HUES64 (cell line): Measurements from ENCODE around the gene RERG.

Experiments used
- H3K27ac ChIP-seq: 2 replicates; pipeline ENCODE4 v1.7.0; 2013; ENCODE audit warnings: low read depth, low read length, inconsistent platforms
- H3K27me3 ChIP-seq: 2 replicates; pipeline ENCODE4 v1.6.1; 2013; ENCODE audit warnings: mild to moderate bottlenecking, low read length; ENCODE audit not compliant: insufficient read depth
- H3K36me3 ChIP-seq: 2 replicates; pipeline ENCODE4 v1.6.1; 2013; ENCODE audit warnings: mild to moderate bottlenecking, low read length; ENCODE audit not compliant: insufficient read depth
- H3K4me1 ChIP-seq: 2 replicates; pipeline ENCODE4 v1.6.1; 2013; ENCODE audit warnings: mild to moderate bottlenecking, low read length, moderate library complexity; ENCODE audit not compliant: insufficient read depth
- H3K4me3 ChIP-seq: 2 replicates; pipeline ENCODE4 v1.5.1; 2013; ENCODE audit warnings: mild to moderate bottlenecking, low read length, moderate library complexity
- H3K9ac ChIP-seq: 2 replicates; pipeline ENCODE4 v1.6.1; 2013; ENCODE audit warnings: mild to moderate bottlenecking, low read depth, low read length
- H3K9me3 ChIP-seq: 2 replicates; pipeline ENCODE4 v1.6.1; 2013; ENCODE audit warnings: low read depth, low read length; ENCODE audit not compliant: insufficient read depth
- WGBS: fragments of 150-250, 120-280 bp; methylation state at CpG from one replicate; pipeline ENCODE4 v1.1.7; 2013; ENCODE audit warnings: missing lambda C conversion rate; 5-methylcytosine and 5-hydroxymethylcytosine counted together

Gene RERG

DNA sequence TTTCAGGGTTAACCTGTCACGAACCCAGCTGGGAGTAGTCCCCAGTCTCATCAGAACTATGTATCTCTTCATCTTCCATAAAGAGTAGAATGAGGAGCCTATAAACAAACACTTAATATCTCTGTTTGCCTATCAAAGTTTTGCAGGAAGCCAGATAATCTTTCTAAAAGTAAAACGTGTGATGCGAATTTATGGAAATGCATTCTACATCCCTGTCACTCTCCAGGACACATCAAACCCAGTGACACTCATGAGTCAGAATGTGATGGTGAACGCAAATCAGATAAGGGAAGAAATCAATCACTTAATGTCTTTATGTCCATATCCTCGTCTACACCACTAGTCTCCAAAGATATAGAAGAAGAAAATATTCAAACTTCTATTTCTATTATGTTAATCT lies 37.4 kb downstream of the RERG start:
- Histone ChIP-seq H3K36me3 (no peaks in the 10 kb centered on the region), H3K4me3 (no peak overlapping the region), H3K27me3 (no peaks in the 10 kb centered on the region), H3K9me3 (no peaks in the 10 kb centered on the region), H3K27ac (no peak overlapping the region), H3K9ac (no peak overlapping the region), H3K4me1 (no peaks in the 10 kb centered on the region)
- 90% methylated on average over 4 of the region's 5 CpGs for WGBS

DNA sequence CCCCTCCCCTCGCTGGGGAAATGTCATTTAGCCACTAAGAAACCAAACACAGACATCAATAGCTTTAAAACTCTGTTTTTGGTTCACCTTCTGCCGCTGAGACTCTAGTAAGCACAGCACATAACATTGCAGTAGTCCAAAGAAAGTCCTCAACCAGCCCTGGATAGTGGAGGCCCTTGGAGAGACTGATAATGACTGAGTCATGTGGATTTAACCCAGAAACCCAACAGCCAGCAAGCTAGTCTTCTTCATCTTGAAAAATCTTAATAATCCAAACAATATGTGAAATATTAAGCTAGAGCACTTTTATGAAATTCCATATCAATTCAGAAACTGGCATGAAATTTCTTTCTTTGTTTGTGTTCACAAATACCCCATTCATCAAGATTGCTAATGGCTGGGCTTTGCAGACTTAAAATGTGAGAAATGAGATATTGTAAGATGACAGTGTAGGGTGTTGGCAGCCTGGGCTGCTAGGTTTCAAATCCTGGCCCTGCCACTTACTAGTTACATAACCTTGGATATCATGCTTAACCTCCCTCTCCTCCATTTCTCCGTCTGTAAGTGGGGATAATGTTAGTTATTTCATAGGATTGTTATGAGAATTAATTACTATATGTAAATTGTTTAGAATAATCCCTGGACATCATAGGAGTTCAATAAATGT lies 40.1 kb downstream of the RERG start:
- Histone ChIP-seq H3K27ac (no peak overlapping the region), H3K4me1 (no peaks in the 10 kb centered on the region), H3K36me3 (no peaks in the 10 kb centered on the region), H3K4me3 (no peak overlapping the region), H3K9me3 (no peaks in the 10 kb centered on the region), H3K9ac (no peak overlapping the region), H3K27me3 (no peaks in the 10 kb centered on the region)
- 88% methylated on average over 2 of the region's 3 CpGs for WGBS

GRCh38 chr12:15180325-15180724 lies 40.9 kb downstream of the RERG start:
- H3K4me1 ChIP-seq = peaks cover 6% of the 10 kb centered on the region
- 94% methylated on average over 2 of the region's 2 CpGs for WGBS
- no peaks in the 10 kb centered on the region for H3K36me3 ChIP-seq
- H3K27ac ChIP-seq = no peak overlapping the region
- H3K9me3 ChIP-seq = no peaks in the 10 kb centered on the region
- no peak overlapping the region for H3K4me3 ChIP-seq
- H3K9ac ChIP-seq = no peak overlapping the region
- H3K27me3 ChIP-seq = no peaks in the 10 kb centered on the region

DNA sequence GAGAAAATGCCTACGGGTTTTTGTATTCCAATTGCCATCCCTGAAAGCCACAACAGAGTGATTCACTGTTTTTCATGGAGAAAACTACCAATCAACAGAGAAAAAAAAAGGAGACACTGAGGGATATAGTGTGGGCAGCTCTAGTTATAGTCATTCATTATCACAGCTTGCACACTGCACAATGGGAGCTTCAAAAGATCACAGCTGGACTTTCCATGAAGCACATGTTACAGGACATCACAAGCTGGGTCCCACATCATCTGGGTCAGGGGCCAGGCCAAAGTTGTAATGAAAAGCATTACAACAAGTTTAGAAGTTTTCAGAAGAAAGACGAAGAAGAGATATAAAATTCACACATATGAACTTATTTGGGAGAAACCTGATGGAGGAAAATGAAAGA lies 41.5 kb downstream of the RERG start:
- H3K9me3 ChIP-seq = no peaks in the 10 kb centered on the region
- no peak overlapping the region for H3K4me3 ChIP-seq
- H3K36me3 ChIP-seq = no peaks in the 10 kb centered on the region
- no peak overlapping the region for H3K27ac ChIP-seq
- peaks cover 7% of the 10 kb centered on the region for H3K4me1 ChIP-seq
- no peaks in the 10 kb centered on the region for H3K27me3 ChIP-seq
- no peak overlapping the region for H3K9ac ChIP-seq
- WGBS = 100% methylated on average over 1 of the region's 2 CpGs

DNA sequence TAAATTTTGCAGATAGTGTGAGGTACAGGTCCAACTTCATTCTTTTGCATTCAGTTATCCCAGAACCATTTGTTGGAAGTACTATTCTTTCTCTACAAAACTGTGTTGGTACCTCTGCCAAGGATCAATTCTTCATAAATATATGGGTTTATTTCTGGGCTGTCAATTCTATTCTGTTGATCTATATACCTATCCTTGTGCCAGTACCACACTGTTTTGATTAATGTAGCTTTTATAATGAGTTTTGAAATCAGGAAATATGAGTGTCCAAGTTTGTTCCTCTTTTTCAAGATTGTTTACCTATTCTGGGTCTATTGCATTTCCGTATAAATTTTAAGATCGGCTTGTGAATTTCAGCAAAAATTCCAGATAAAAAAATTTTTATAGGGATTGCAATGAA lies 48.1 kb downstream of the RERG start:
- WGBS = 86% methylated on average over 1 of the region's 2 CpGs
- Histone ChIP-seq H3K36me3 (no peaks in the 10 kb centered on the region), H3K9ac (no peak overlapping the region), H3K4me3 (no peak overlapping the region), H3K4me1 (peaks cover 7% of the 10 kb centered on the region), H3K9me3 (no peaks in the 10 kb centered on the region), H3K27ac (no peak overlapping the region), H3K27me3 (no peaks in the 10 kb centered on the region)

GRCh38 chr12:15172060-15172822 lies 49.0 kb downstream of the RERG start:
- no peak overlapping the region for H3K9ac ChIP-seq
- 86% methylated on average over 2 of the region's 3 CpGs for WGBS
- no peak overlapping the region for H3K27ac ChIP-seq
- H3K4me3 ChIP-seq = no peak overlapping the region
- peaks cover 7% of the 10 kb centered on the region for H3K4me1 ChIP-seq
- H3K36me3 ChIP-seq = no peaks in the 10 kb centered on the region
- no peaks in the 10 kb centered on the region for H3K27me3 ChIP-seq
- no peaks in the 10 kb centered on the region for H3K9me3 ChIP-seq

GRCh38 chr12:15171012-15171655 lies 50.1 kb downstream of the RERG start:
- Histone ChIP-seq H3K27ac (no peak overlapping the region), H3K36me3 (no peaks in the 10 kb centered on the region), H3K9ac (no peak overlapping the region), H3K4me3 (no peak overlapping the region), H3K4me1 (peaks cover 7% of the 10 kb centered on the region), H3K27me3 (no peaks in the 10 kb centered on the region), H3K9me3 (no peaks in the 10 kb centered on the region)
- 94% methylated on average over 5 of the region's 6 CpGs for WGBS

DNA sequence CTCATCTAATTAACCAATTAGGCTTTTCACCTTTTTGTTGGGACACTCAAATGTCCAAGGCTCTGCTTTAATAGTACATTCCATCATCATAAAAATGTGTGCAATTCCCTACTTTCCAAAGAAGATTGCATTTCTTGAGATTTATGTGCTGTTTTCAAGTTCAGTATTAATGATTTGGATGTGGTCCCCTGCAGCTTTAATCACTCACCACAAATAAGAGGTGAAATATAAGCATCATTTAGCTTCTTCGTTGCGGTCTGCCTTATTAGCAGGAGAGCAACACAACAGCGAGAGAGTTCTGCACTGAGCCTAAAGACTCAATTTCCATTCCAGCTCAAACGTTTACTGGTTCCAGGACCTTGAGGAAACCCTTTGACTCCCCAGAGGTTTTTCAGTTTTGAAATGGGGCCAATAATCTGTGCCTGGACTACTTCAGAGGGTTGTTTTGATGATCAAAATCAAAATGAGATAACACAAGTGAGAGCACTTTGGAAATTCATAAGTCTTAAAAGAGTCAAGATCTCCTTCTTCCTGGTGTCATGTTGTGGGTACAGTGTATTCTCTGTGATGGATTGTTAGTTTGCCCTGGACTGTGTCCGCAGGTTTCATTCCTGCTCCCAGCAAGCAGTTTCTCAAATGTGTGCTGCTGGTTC lies 53.1 kb downstream of the RERG start:
- no peaks in the 10 kb centered on the region for H3K36me3 ChIP-seq
- 91% methylated on average over 5 of the region's 5 CpGs for WGBS
- H3K27ac ChIP-seq = no peak overlapping the region
- H3K4me1 ChIP-seq = no peaks in the 10 kb centered on the region
- no peaks in the 10 kb centered on the region for H3K27me3 ChIP-seq
- no peak overlapping the region for H3K9ac ChIP-seq
- H3K9me3 ChIP-seq = no peaks in the 10 kb centered on the region
- H3K4me3 ChIP-seq = no peak overlapping the region

DNA sequence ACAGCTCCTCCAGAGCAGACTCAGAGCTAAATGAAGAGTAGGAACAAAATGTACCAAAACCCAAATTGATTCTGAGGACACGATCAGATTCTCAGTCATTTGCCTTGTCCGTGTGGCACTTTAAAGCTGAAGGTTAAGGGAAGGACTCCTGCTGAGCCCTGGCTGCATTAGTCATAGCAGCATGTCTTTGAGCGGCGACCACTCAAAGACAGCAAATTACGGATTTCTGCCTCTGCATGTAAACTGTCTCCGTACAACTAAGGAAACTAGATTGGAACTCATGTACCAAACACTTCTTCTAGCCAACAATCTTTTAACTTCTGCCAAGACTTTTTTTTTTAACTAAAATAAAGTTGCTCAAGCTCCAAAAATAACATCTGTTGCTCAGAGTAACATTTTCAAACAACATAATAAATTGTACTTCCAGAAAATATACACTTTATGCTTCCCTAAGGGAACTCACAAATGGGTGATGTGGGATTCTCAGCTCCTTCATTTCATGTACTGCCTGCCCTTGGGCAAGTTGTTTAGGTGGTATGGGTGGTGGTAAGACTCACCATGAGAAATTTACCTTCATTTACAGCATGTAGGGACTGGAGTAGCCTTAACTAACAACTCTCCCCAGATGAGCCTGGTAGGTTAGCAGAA lies 56.1 kb downstream of the RERG start:
- H3K36me3 ChIP-seq = no peaks in the 10 kb centered on the region
- no peaks in the 10 kb centered on the region for H3K27me3 ChIP-seq
- H3K4me3 ChIP-seq = no peak overlapping the region
- H3K27ac ChIP-seq = no peak overlapping the region
- H3K4me1 ChIP-seq = no peaks in the 10 kb centered on the region
- no peak overlapping the region for H3K9ac ChIP-seq
- 31% methylated on average over 6 of the region's 6 CpGs for whole genome bisulfite sequencing
- H3K9me3 ChIP-seq = no peaks in the 10 kb centered on the region

GRCh38 chr12:15163030-15163976 lies 57.9 kb downstream of the RERG start:
- H3K27ac ChIP-seq = no peak overlapping the region
- H3K9me3 ChIP-seq = no peaks in the 10 kb centered on the region
- H3K4me3 ChIP-seq = no peak overlapping the region
- no peak overlapping the region for H3K9ac ChIP-seq
- 93% methylated on average over 11 of the region's 11 CpGs for WGBS
- H3K27me3 ChIP-seq = no peaks in the 10 kb centered on the region
- no peaks in the 10 kb centered on the region for H3K36me3 ChIP-seq
- no peaks in the 10 kb centered on the region for H3K4me1 ChIP-seq
